Heart right ventricle (tissue), 16 donors: ENCODE data around the gene RPL32. TPM values are rescaled to one million over a fixed set of nuclear protein-coding genes. Genes with fewer than 3 reads are reported as not detected.
A peak's percentile ranks its signal among the peaks of the same experiment; 100 is the strongest.

ENCODE experiments used
- ATAC-seq, 8 donors: fragments of 200-7000 bp; cut with Tn5 transposase; one replicate each; pipeline ENCODE4 v1.9.1; 2020; ENCODE audit warnings: mild to moderate bottlenecking in 8 of 8, moderate library complexity in 8 of 8, moderate number of reproducible peaks in 1 of 8
- DNase-seq, 2 donors: peaks; one replicate each; pipeline ENCODE4 v3.0.0-alpha.2; 2020
- H3K27ac ChIP-seq, 10 donors: fragments of 200-600 bp; sonication (generic) in 2 of 10; one replicate each; pipeline versions ENCODE4 v1.5.0 to v1.8.0; 2020 to 2022; ENCODE audit warnings: mild to moderate bottlenecking in 3 of 10
- H3K27me3 ChIP-seq, 7 donors: fragments of 200-600 bp; one replicate each; pipeline ENCODE4 v1.8.0; 2021 to 2022; ENCODE audit warnings: mild to moderate bottlenecking in 2 of 7
- H3K36me3 ChIP-seq, 9 donors: fragments of 200-600 bp; sonication (generic) in 1 of 9; one replicate each; pipeline versions ENCODE4 v1.5.0 to v1.8.0; 2020 to 2022; ENCODE audit warnings: mild to moderate bottlenecking in 2 of 9
- H3K4me1 ChIP-seq, 9 donors: fragments of 200-600 bp; sonication (generic) in 1 of 9; one replicate each; pipeline versions ENCODE4 v1.5.0 to v1.8.0; 2020 to 2022; ENCODE audit warnings: mild to moderate bottlenecking in 4 of 9
- H3K4me3 ChIP-seq, 10 donors: fragments of 200-600 bp; sonication (generic) in 2 of 10; one replicate each; pipeline versions ENCODE4 v1.5.0 to v1.8.0; 2020 to 2022; ENCODE audit warnings: mild to moderate bottlenecking in 7 of 10, moderate library complexity in 2 of 10
- H3K9me3 ChIP-seq, 11 donors: fragments of 200-600 bp in 10 of 11; sonication (generic) in 2 of 11; one replicate each; pipeline versions ENCODE4 v1.5.0 to v1.8.0; 2013 to 2022; ENCODE audit warnings: mild to moderate bottlenecking in 2 of 11, control low read depth in 1 of 11, moderate library complexity in 1 of 11
- WGBS, 2 donors: extraction: QIAGEN DNeasy Blood & Tissue Kit; methylation state at CpG; one replicate each; pipeline ENCODE4 v1.1.7; 2013; ENCODE audit warnings: inconsistent platforms in 1 of 2; 5-methylcytosine and 5-hydroxymethylcytosine counted together
- intact Hi-C, 10 donors: fragments of 100-400 bp; cut with DNase I; formaldehyde crosslinking; loops; one replicate each; pipeline versions ENCODE4 v1.11.1 to v1.14.2; 2022
- polyA plus RNA-seq, 2 donors: library from polyadenylated mRNA; stranded (reverse); fragments of 200-250 nt; gene quantifications; one replicate each; pipeline ENCODE4 v1.2.3, GENCODE V29; 2013
- total RNA-seq, 10 donors: library from RNA; stranded (reverse); fragmentation: NEBNext Ultra II Directional in 3 of 10; extraction: Animal tissue kit (Norgen Biotek cat#: 25700) in 3 of 10; gene quantifications; one replicate each; pipeline versions ENCODE4 v1.2.1 to v1.2.4, GENCODE V29; 2021 to 2023
- TF ChIP-seq, protein P1 (sequence below), 9 donors: fragments of 200-600 bp; sonication (generic) in 2 of 9; IDR thresholded peaks; one replicate each; pipeline versions ENCODE4 v1.5.0 to v1.8.0; 2021 to 2022; ENCODE audit warnings: antibody characterized with exemption in 9 of 9, mild to moderate bottlenecking in 5 of 9, moderate library complexity in 1 of 9
- donor health status: Arrhythmogenic right ventricular cardiomyopathy.
- donor health status: ischemic (EF 13 %, LVEDD 7.1; RV severe dilation, severe dysfunction).
- donor health status: healthy with polysubstance abuse.
- donor health status: DM: no; HTN: yes; CAD: no.
- donor health status: DM: no; HTN: no; CAD: no.
- donor health status: ischemic (EF 25% LVEDD 6.9; RV normal size, moderate dysfunction).
- donor health status: ischemic (EF 25% LVEDD 5.7; RV mildly dilated, moderate dysfunction).
- donor health status: healthy.
- donor health status: DM: yes; HTN: yes; CAD: no.
- donor health status: Ischemic cardiomyopathy.
- donor health status: ischemic (EF 35%, LVEDD 5.7; RV mildly dilated, moderate dysfunction).
- donor health status: nonischemic (EF 11% LVEDD 7.7; RV severe dilation, severe dysfunction).
- donor health status: DM: yes; HTN: yes; CAD: no.
- donor health status: PGD.
- donor health status: ischemic (EF 29% LVEDD 5.4; RV normal size, mild dysfunction).
- donor health status: nonischemic (EF 23%, LVEDD 6.1; RV moderate dilation, normal function).

Gene RPL32
- total and polyA plus RNA-seq, 12 donors = 827 to 2,488 (median 909) TPM

DNA sequence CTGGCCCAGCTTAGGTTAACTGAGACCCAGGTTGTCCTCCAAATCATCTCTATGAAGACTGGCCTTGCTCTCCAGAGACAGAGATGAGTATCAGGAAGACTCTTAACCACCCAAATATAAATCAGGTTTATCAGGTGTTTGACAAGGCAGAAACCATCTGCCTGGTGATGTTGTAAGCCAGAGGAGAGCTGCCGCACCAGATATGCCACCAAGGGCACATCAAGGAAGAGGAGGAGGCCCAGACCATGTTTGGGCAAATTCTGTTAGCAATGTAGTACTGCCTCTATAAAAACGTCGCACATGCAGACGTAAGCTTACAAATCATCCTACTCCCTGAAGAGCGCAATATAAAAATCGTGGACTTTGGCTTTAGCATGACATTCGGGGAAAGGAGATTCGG, 21.0 kb upstream of the RPL32 start:
- TF ChIP-seq, protein P1, sequence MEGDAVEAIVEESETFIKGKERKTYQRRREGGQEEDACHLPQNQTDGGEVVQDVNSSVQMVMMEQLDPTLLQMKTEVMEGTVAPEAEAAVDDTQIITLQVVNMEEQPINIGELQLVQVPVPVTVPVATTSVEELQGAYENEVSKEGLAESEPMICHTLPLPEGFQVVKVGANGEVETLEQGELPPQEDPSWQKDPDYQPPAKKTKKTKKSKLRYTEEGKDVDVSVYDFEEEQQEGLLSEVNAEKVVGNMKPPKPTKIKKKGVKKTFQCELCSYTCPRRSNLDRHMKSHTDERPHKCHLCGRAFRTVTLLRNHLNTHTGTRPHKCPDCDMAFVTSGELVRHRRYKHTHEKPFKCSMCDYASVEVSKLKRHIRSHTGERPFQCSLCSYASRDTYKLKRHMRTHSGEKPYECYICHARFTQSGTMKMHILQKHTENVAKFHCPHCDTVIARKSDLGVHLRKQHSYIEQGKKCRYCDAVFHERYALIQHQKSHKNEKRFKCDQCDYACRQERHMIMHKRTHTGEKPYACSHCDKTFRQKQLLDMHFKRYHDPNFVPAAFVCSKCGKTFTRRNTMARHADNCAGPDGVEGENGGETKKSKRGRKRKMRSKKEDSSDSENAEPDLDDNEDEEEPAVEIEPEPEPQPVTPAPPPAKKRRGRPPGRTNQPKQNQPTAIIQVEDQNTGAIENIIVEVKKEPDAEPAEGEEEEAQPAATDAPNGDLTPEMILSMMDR (IDR thresholded peaks at IDR 0.05) = no peak
- Histone ChIP-seq H3K4me3 (no peak overlapping the region), H3K27me3 (no peaks in the 10 kb centered on the region), H3K9me3 (peaks cover 0 to 14% (median 3%) of the 10 kb centered on the region in 11 donors), H3K27ac (no peak overlapping the region), H3K36me3 (no peaks in the 10 kb centered on the region), H3K4me1 (peaks cover 0 to 12% (median 0%) of the 10 kb centered on the region in 9 donors)
- intact Hi-C loops = loop anchor here in 3 of 10 donors (2.0 to 10.0 kb wide), 3 partner anchors 70 to 782 kb away; no protein-coding TSS in a partner anchor
- ATAC-seq (no peak), DNase-seq (no peak)
- 90 to 92% methylated on average over 8 of the region's 8 CpGs for WGBS, 2 donors

DNA sequence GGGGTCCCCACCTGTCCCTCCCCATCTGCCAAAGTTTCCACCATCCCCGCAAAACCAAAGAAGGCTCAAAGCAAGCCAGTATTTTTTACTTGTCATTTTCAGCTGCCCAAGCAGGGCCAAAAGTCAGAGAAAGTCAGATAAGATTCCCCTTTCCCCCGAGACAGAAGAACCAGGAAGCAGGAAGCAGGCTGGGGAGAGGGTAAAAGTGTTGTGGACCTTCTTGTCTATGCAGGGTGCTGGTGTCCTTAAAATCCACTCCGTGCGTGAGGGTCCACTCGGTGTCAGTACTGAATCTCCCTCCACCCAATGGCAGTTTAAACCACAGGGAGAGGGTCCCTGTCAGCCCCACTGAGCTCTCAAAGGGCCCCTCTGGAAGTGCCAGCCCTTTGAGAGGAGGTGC, 20.2 kb upstream of the RPL32 start:
- Histone ChIP-seq H3K27ac (no peak overlapping the region), H3K4me3 (no peak overlapping the region), H3K27me3 (no peaks in the 10 kb centered on the region), H3K9me3 (peaks cover 0 to 14% (median 3%) of the 10 kb centered on the region in 11 donors), H3K36me3 (no peaks in the 10 kb centered on the region), H3K4me1 (peaks cover 0 to 12% (median 0%) of the 10 kb centered on the region in 9 donors)
- ATAC-seq = no peak
- WGBS, 2 donors = 83 to 85% methylated on average over 5 of the region's 5 CpGs
- intact Hi-C loops = loop anchor here in 3 of 10 donors (2.0 to 10.0 kb wide), 3 partner anchors 69 to 783 kb away; no protein-coding TSS in a partner anchor
- TF ChIP-seq, protein P1 (IDR thresholded peaks at IDR 0.05) = no peak
- no peak for DNase-seq

DNA sequence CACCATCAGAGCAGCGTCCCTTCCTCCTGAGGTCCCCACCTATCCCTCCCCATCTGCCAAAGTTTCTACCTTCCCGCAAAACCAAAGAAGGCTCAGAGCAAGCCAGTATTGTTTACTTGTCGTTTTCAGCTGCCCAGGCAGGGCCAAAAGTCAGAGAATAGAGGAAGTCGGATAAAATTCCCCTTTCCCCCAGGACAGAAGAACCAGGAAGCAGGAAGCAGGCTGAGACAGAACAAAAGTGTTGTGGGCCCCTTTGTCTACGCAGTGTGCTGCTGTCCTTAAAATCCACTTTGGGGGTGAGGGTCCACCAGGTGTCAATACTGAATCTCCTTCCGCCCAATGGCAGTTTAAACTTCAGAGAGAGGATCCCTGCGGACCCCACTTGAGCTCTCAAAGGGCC, 18.5 kb upstream of the RPL32 start:
- no peaks in the 10 kb centered on the region for H3K27me3 ChIP-seq
- H3K9me3 ChIP-seq = peaks cover 0 to 4% (median 0%) of the 10 kb centered on the region in 11 donors
- H3K4me1 ChIP-seq = peaks cover 0 to 12% (median 0%) of the 10 kb centered on the region in 9 donors
- H3K36me3 ChIP-seq = no peaks in the 10 kb centered on the region
- ATAC-seq = peak in 3 of 8 donors; percentile 24 to 55 (median 41)
- DNase-seq = no peak
- 68 to 72% methylated on average over 7 of the region's 7 CpGs for WGBS, 2 donors
- H3K27ac ChIP-seq = peak overlapping the region in 2 of 10 donors; percentile 16 to 20
- TF ChIP-seq, protein P1 (IDR thresholded peaks at IDR 0.05) = no peak
- no peak overlapping the region for H3K4me3 ChIP-seq
- intact Hi-C loops = loop anchor here in 2 of 10 donors (10.0 kb wide), 2 partner anchors 125 to 785 kb away; no protein-coding TSS in a partner anchor

DNA sequence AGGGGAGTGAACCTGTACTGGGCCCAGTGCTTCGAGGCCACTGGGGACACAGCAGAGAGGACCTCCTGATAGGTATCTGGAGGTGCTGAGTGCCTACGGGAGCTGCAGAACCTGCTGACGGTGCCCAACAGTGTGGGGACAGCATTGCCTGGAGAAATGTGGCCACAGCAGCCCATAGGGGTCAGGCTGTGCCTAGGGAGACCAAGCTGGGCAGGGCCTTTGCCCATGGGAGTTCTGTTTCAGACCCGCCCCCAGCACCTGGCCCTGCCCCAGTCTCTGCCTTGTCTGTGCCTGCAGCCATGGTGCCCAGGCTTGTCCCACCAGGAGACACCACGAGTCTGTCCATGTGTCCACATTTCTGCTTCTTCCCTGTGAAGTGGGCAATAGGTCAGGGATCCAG, 15.3 kb upstream of the RPL32 start:
- peak in 1 of 8 donors; percentile 16 for ATAC-seq
- H3K27ac ChIP-seq = no peak overlapping the region
- no peaks in the 10 kb centered on the region for H3K9me3 ChIP-seq
- TF ChIP-seq, protein P1 (IDR thresholded peaks at IDR 0.05) = no peak
- intact Hi-C loops = no loop called here
- 82 to 93% methylated on average over 5 of the region's 5 CpGs for WGBS, 2 donors
- no peaks in the 10 kb centered on the region for H3K27me3 ChIP-seq
- peaks cover 0 to 12% (median 0%) of the 10 kb centered on the region in 9 donors for H3K4me1 ChIP-seq
- no peak overlapping the region for H3K4me3 ChIP-seq
- no peaks in the 10 kb centered on the region for H3K36me3 ChIP-seq
- DNase-seq = no peak
